Testis (tissue), 2 donors: ENCODE data around the gene EPHB1.

Experiments used
- CTCF ChIP-seq, 3 experiments: fragments of 450-650 bp in 2 of 3; fragments of 200-600 bp in 1 of 3; sonication (generic) in 1 of 3; IDR thresholded peaks; one replicate each; pipeline ENCODE4 v1.5.1; 2016 to 2019; ENCODE audit warnings: antibody characterized with exemption in 3 of 3, mild to moderate bottlenecking in 2 of 3, moderate library complexity in 1 of 3
- POLR2A ChIP-seq: fragments of 450-650 bp; IDR thresholded peaks from one replicate; pipeline ENCODE4 v1.6.1; 2017; ENCODE audit warnings: antibody characterized with exemption, mild to moderate bottlenecking, moderate library complexity

DNA sequence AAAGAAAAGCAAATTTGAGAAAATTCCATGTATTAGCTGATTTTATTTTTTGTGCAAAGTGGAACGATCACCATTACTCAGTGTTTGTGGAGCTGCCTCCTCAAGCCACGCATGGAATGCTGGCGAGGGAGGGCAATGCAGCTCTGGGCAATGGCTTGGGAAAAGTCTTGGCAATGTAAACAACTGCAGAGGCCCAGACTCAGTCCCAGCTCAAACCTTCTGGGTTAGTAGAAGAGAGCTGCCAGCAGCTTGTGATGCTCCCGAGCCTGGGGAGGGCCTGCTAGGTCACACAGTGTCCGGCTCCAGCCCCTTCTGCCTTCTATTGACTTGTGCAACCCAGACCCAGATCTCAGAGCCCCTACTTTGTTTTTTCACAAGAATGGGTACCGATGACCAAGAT, 4.3 kb downstream of the EPHB1 start:
- no peak for TF ChIP-seq CTCF (IDR thresholded peaks at IDR 0.05)
- no peak for TF ChIP-seq POLR2A
